GM23338 (cell line): ENCODE measurements around the gene OPN4. TPM values are rescaled to one million over a fixed set of nuclear protein-coding genes. Genes with fewer than 3 reads are reported as not detected.

Experiments
- ATAC-seq: fragments of 200-7000 bp; cut with Tn5 transposase; 3 replicates; pipeline ENCODE4 v1.9.1; 2020
- DNase-seq: peaks from one replicate; pipeline ENCODE4 v3.0.0-alpha.2; 2015; ENCODE audit warnings: low spot score
- H2AFZ ChIP-seq: fragments of 200-600 bp; sonication (generic); 2 replicates; pipeline ENCODE4 v1.8.0; 2016; ENCODE audit warnings: antibody characterized with exemption, mild to moderate bottlenecking, moderate library complexity
- H3F3A ChIP-seq: fragments of 200-600 bp; sonication (generic); replicated peaks from 2 replicates; pipeline ENCODE4 v1.8.0; 2017; ENCODE audit warnings: antibody characterized with exemption, mixed run types, low read depth
- H3K27ac ChIP-seq: fragments of 200-600 bp; sonication (generic); 2 replicates; pipeline ENCODE4 v1.6.1; 2016; ENCODE audit warnings: low read depth
- H3K27me3 ChIP-seq: fragments of 200-600 bp; sonication (generic); 2 replicates; pipeline ENCODE4 v1.8.0; 2016; ENCODE audit warnings: mild to moderate bottlenecking, mixed run types, moderate library complexity; ENCODE audit not compliant: insufficient read depth
- H3K36me3 ChIP-seq: fragments of 200-600 bp; sonication (generic); 2 replicates; pipeline ENCODE4 v1.8.0; 2016; ENCODE audit warnings: mild to moderate bottlenecking; ENCODE audit not compliant: insufficient read depth
- H3K4me1 ChIP-seq: fragments of 200-600 bp; sonication (generic); 2 replicates; pipeline ENCODE4 v1.8.0; 2016; ENCODE audit warnings: mild to moderate bottlenecking, moderate library complexity; ENCODE audit not compliant: insufficient read depth
- H3K4me2 ChIP-seq: fragments of 200-600 bp; sonication (generic); 2 replicates; pipeline ENCODE4 v1.7.1; 2017; ENCODE audit warnings: mixed run types
- H3K4me3 ChIP-seq: fragments of 200-600 bp; sonication (generic); 2 replicates; pipeline ENCODE4 v1.6.1; 2016; ENCODE audit warnings: mixed run types
- H3K79me2 ChIP-seq: fragments of 200-600 bp; sonication (generic); replicated peaks from 2 replicates; pipeline ENCODE4 v1.8.0; 2017; ENCODE audit warnings: mild to moderate bottlenecking; ENCODE audit not compliant: insufficient read depth
- H3K9me2 ChIP-seq: fragments of 200-600 bp; sonication (generic); 2 replicates; pipeline ENCODE4 v1.8.0; 2017; ENCODE audit not compliant: insufficient read depth
- H4K20me1 ChIP-seq: fragments of 200-600 bp; sonication (generic); replicated peaks from 2 replicates; pipeline ENCODE4 v1.8.0; 2017; ENCODE audit warnings: mild to moderate bottlenecking; ENCODE audit not compliant: insufficient read depth
- H3K27ac Mint-ChIP-seq: 2 replicates; pipeline ENCODE4 v1.8.0; 2020; ENCODE audit warnings: inconsistent platforms, mild to moderate bottlenecking, moderate library complexity, mixed read lengths
- H3K27me3 Mint-ChIP-seq: 3 replicates; pipeline ENCODE4 v1.8.0; 2022; ENCODE audit warnings: low read depth, mild to moderate bottlenecking, moderate library complexity, mixed read lengths, inconsistent platforms; ENCODE audit not compliant: insufficient read depth, poor library complexity
- H3K36me3 Mint-ChIP-seq: 3 replicates; pipeline ENCODE4 v1.8.0; 2021; ENCODE audit warnings: low read depth, mild to moderate bottlenecking, inconsistent platforms, moderate library complexity, mixed read lengths
- H3K4me1 Mint-ChIP-seq: 3 replicates; pipeline ENCODE4 v1.8.0; 2020; ENCODE audit warnings: mild to moderate bottlenecking, inconsistent platforms, mixed read lengths
- H3K4me3 Mint-ChIP-seq: 3 replicates; pipeline ENCODE4 v1.8.0; 2021; ENCODE audit warnings: moderate library complexity, mild to moderate bottlenecking, inconsistent platforms, mixed read lengths
- H3K9me3 Mint-ChIP-seq: 3 replicates; pipeline ENCODE4 v1.8.0; 2020; ENCODE audit warnings: moderate library complexity, mild to moderate bottlenecking, inconsistent platforms, mixed read lengths
- CREB1 ChIP-seq: fragments of 250-450 bp; sonication (Bioruptor Pico); IDR thresholded peaks from 2 replicates; pipeline ENCODE4 v1.5.0; 2020; ENCODE audit warnings: low read depth, mild to moderate bottlenecking, moderate library complexity
- EZH2 ChIP-seq: fragments of 200-600 bp; sonication (generic); IDR thresholded peaks from one replicate; pipeline ENCODE4 v1.8.0; 2017; ENCODE audit warnings: antibody characterized with exemption, mild to moderate bottlenecking, low read depth; ENCODE audit not compliant: unreplicated experiment
- EZH2phosphoT487 ChIP-seq: fragments of 200-600 bp; sonication (generic); IDR thresholded peaks from one replicate; pipeline ENCODE4 v1.8.1; 2018; ENCODE audit warnings: antibody characterized with exemption; ENCODE audit not compliant: unreplicated experiment
- JUNB ChIP-seq: IDR thresholded peaks from one replicate; pipeline ENCODE4 v1.6.1; 2016; ENCODE audit warnings: antibody characterized with exemption; ENCODE audit not compliant: unreplicated experiment
- NANOG ChIP-seq: IDR thresholded peaks from 2 replicates; pipeline ENCODE4 v1.6.1; 2016; ENCODE audit warnings: antibody characterized with exemption, borderline replicate concordance
- POLR2AphosphoS5 ChIP-seq: IDR thresholded peaks from 2 replicates; pipeline ENCODE4 v1.6.1; 2016; ENCODE audit warnings: antibody characterized with exemption, low read depth
- REST ChIP-seq: IDR thresholded peaks from one replicate; pipeline ENCODE4 v1.6.1; 2018; ENCODE audit warnings: antibody characterized with exemption; ENCODE audit not compliant: unreplicated experiment
- STAT1 ChIP-seq: IDR thresholded peaks from one replicate; pipeline ENCODE4 v1.6.1; 2016; ENCODE audit warnings: antibody characterized with exemption; ENCODE audit not compliant: unreplicated experiment
- ZNF114 ChIP-seq: fragments of 250-450 bp; sonication (Bioruptor Pico); IDR thresholded peaks from 2 replicates; pipeline ENCODE4 v1.5.0; 2020; ENCODE audit warnings: mild to moderate bottlenecking, moderate library complexity
- ZNF331 ChIP-seq: fragments of 250-450 bp; sonication (Bioruptor Pico); IDR thresholded peaks from 2 replicates; pipeline ENCODE4 v1.5.0; 2020; ENCODE audit warnings: low read depth, mild to moderate bottlenecking, moderate library complexity
- ZNF462 ChIP-seq: fragments of 250-450 bp; sonication (Bioruptor Pico); IDR thresholded peaks from 2 replicates; pipeline ENCODE4 v1.5.0; 2020; ENCODE audit warnings: mild to moderate bottlenecking, moderate library complexity
- polyA plus RNA-seq: library from polyadenylated mRNA; unstranded; fragments of >200 nt; fragmentation: Nextera tagmentation; extraction: Ambion mirVana; gene quantifications from 2 replicates; pipeline ENCODE4 v1.2.1, GENCODE V29; 2016
- total RNA-seq: library from RNA; depleted of rRNA; stranded (reverse); fragments of >200 nt; shearing (Covaris generic); gene quantifications from 2 replicates; pipeline ENCODE4 v1.2.3, GENCODE V29; 2014
- TF ChIP-seq, protein P1 (sequence below), 2 experiments: fragments of 200-600 bp in 1 of 2; sonication (generic) in 1 of 2; conservative IDR thresholded peaks; 2 replicates each; pipeline versions ENCODE4 v1.5.1 to v1.6.1; 2016 to 2017; ENCODE audit warnings: antibody characterized with exemption in 2 of 2, low read depth in 2 of 2, mild to moderate bottlenecking in 2 of 2, moderate library complexity in 1 of 2
- TF ChIP-seq, protein P2 (sequence below): IDR thresholded peaks from 2 replicates; pipeline ENCODE4 v1.6.1; 2016; ENCODE audit warnings: antibody characterized with exemption

The OPN4 gene
- total and polyA plus RNA-seq, 2 experiments from 2014 or later = not detected

DNA sequence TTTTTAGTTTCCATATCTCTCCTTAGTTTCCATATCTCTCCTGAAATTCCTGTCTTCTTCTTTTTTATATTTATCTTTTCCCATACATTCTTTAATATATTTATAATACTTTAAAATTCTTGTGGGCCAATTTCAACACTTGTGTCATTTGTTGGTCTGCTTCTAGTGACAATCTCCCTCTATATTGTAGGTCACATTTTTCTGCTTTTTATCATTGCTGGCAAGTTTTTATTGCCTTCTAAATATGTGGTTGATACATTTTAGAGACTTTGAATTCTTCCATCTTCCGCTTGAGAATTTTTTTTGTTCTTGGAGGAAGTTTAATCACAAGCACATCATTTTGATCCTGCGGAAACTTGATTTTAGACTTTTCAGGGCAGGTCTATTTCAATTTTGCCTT is 26.0 kb upstream of the OPN4 start:
- peaks cover 8% of the 10 kb centered on the region; the same call in 1 of the 2 replicates for H3F3A ChIP-seq
- DNase-seq (no peak), ATAC-seq (no peak)
- no peak overlapping the region for H3K4me2 ChIP-seq
- no peak overlapping the region for H3K4me3 ChIP-seq
- H3K4me1 Mint-ChIP-seq = peaks cover 14% of the 10 kb centered on the region; the same call in 2 of the 3 replicates
- H3K4me1 ChIP-seq = peaks cover 4% of the 10 kb centered on the region; the same call in 1 of the 2 replicates
- H3K27ac ChIP-seq = no peak overlapping the region
- no peak overlapping the region for H3K27ac Mint-ChIP-seq
- no peaks in the 10 kb centered on the region for H3K9me3 Mint-ChIP-seq
- H3K27me3 Mint-ChIP-seq = peaks cover 14% of the 10 kb centered on the region
- H3K79me2 ChIP-seq = no peaks in the 10 kb centered on the region
- H2AFZ ChIP-seq = no peak overlapping the region
- H3K36me3 Mint-ChIP-seq = no peaks in the 10 kb centered on the region
- H4K20me1 ChIP-seq = no peaks in the 10 kb centered on the region
- H3K36me3 ChIP-seq = no peaks in the 10 kb centered on the region
- no peak for TF ChIP-seq ZNF462
- no peak for TF ChIP-seq EZH2
- no peak for TF ChIP-seq CREB1 (CRISPR knock-in tag)
- TF ChIP-seq STAT1 = no peak
- TF ChIP-seq POLR2AphosphoS5 = no peak
- TF ChIP-seq EZH2phosphoT487 = no peak
- TF ChIP-seq JUNB = no peak
- TF ChIP-seq, protein P1, sequence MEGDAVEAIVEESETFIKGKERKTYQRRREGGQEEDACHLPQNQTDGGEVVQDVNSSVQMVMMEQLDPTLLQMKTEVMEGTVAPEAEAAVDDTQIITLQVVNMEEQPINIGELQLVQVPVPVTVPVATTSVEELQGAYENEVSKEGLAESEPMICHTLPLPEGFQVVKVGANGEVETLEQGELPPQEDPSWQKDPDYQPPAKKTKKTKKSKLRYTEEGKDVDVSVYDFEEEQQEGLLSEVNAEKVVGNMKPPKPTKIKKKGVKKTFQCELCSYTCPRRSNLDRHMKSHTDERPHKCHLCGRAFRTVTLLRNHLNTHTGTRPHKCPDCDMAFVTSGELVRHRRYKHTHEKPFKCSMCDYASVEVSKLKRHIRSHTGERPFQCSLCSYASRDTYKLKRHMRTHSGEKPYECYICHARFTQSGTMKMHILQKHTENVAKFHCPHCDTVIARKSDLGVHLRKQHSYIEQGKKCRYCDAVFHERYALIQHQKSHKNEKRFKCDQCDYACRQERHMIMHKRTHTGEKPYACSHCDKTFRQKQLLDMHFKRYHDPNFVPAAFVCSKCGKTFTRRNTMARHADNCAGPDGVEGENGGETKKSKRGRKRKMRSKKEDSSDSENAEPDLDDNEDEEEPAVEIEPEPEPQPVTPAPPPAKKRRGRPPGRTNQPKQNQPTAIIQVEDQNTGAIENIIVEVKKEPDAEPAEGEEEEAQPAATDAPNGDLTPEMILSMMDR (conservative IDR thresholded peaks at IDR 0.05; ENCODE audit: low read depth in 2 of 2) = no peak
- no peak for TF ChIP-seq ZNF331
- no peak for TF ChIP-seq REST
- TF ChIP-seq ZNF114 (CRISPR knock-in tag) = no peak
- TF ChIP-seq, protein P2, sequence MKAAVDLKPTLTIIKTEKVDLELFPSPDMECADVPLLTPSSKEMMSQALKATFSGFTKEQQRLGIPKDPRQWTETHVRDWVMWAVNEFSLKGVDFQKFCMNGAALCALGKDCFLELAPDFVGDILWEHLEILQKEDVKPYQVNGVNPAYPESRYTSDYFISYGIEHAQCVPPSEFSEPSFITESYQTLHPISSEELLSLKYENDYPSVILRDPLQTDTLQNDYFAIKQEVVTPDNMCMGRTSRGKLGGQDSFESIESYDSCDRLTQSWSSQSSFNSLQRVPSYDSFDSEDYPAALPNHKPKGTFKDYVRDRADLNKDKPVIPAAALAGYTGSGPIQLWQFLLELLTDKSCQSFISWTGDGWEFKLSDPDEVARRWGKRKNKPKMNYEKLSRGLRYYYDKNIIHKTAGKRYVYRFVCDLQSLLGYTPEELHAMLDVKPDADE = no peak
- no peak for TF ChIP-seq NANOG
- H3K27me3 ChIP-seq = peaks cover 21% of the 10 kb centered on the region
- no peaks in the 10 kb centered on the region for H3K9me2 ChIP-seq
- no peak overlapping the region for H3K4me3 Mint-ChIP-seq
